Prostate gland (tissue), 2 donors: Measurements from ENCODE around the gene VPS72. TPM values are rescaled to one million over a fixed set of nuclear protein-coding genes. Genes with fewer than 3 reads are reported as not detected.

Source experiments
- DNase-seq: peaks from one replicate; pipeline ENCODE4 v3.0.0-alpha.2; 2019; ENCODE audit warnings: low spot score
- H3K27ac ChIP-seq, 2 donors: fragments of 200-600 bp; sonication (generic); 2 replicates each; pipeline ENCODE4 v1.5.1; 2017 to 2019
- H3K27me3 ChIP-seq: fragments of 200-600 bp; sonication (generic); replicated peaks from 2 replicates; pipeline ENCODE4 v1.5.1; 2019; ENCODE audit not compliant: insufficient read depth
- H3K36me3 ChIP-seq, 2 donors: fragments of 200-600 bp; sonication (generic); 1 replicate in 1 of 2; 2 replicates in 1 of 2; pipeline versions ENCODE4 v1.5.1 to v1.8.1; 2017 to 2019
- H3K4me1 ChIP-seq: fragments of 200-600 bp; sonication (generic); replicated peaks from 2 replicates; pipeline ENCODE4 v1.5.1; 2019
- H3K4me3 ChIP-seq, 2 donors: fragments of 200-600 bp; sonication (generic); 2 replicates each; pipeline ENCODE4 v1.5.1; 2017 to 2019
- H3K9me3 ChIP-seq: fragments of 200-600 bp; sonication (generic); 2 replicates; pipeline ENCODE4 v1.5.1; 2017
- CTCF ChIP-seq, 4 experiments: fragments of 200-600 bp in 2 of 4; fragments of 450-650 bp in 2 of 4; sonication (generic) in 2 of 4; IDR thresholded peaks; 1 replicate in 3 of 4; 2 replicates in 1 of 4; pipeline ENCODE4 v1.5.1; 2016 to 2019; ENCODE audit warnings: antibody characterized with exemption in 4 of 4, mild to moderate bottlenecking in 2 of 4, moderate library complexity in 2 of 4
- POLR2A ChIP-seq: fragments of 450-650 bp; IDR thresholded peaks from one replicate; pipeline ENCODE4 v1.6.1; 2016; ENCODE audit warnings: antibody characterized with exemption, mild to moderate bottlenecking
- POLR2AphosphoS5 ChIP-seq: sonication (generic); formaldehyde crosslinking; IDR thresholded peaks from one replicate; pipeline ENCODE4 v1.6.1; 2017; ENCODE audit warnings: antibody characterized with exemption
- WGBS: methylation state at CpG from one replicate; pipeline ENCODE4 v1.1.5; 2018; 5-methylcytosine and 5-hydroxymethylcytosine counted together
- intact Hi-C: fragments of 100-400 bp; cut with DNase I; formaldehyde crosslinking; loops from one replicate; pipeline ENCODE4 v1.14.2; 2022
- total RNA-seq, 2 donors: library from RNA; depleted of rRNA; stranded (reverse); fragments of >200 nt; gene quantifications; one replicate each; pipeline ENCODE4 v1.1.0, GENCODE V29; 2016

VPS72 gene
- total RNA-seq, 2 donors from 2014 or later, result 49.4 to 52.7 TPM

GRCh38 chr1:151164732-151165280, 25.2 kb downstream of the VPS72 start:
- Histone ChIP-seq H3K9me3 (no peaks in the 10 kb centered on the region), H3K36me3 (peaks cover 0 to 8% of the 10 kb centered on the region in 2 donors), H3K4me1 (peaks cover 6% of the 10 kb centered on the region), H3K27ac (peak overlapping the region; percentile 86 to 90), H3K27me3 (no peaks in the 10 kb centered on the region), H3K4me3 (peak overlapping the region; percentile 65 to 82)
- DNase-seq, result no peak
- peak; percentile 17 for TF ChIP-seq POLR2AphosphoS5
- no peak for TF ChIP-seq CTCF (IDR thresholded peaks at IDR 0.05)
- TF ChIP-seq POLR2A, result no peak
- intact Hi-C loops, result no loop called here
- 8% methylated on average over 11 of the region's 11 CpGs for whole genome bisulfite sequencing

- peaks cover 1% of the 10 kb centered on the region for H3K4me1 ChIP-seq
- peaks cover 0 to 8% of the 10 kb centered on the region in 2 donors for H3K36me3 ChIP-seq
- no peak overlapping the region for H3K27ac ChIP-seq
- intact Hi-C loops, result loop anchor here (5.0 kb wide), 2 partner anchors 57 to 137 kb away; no protein-coding TSS in a partner anchor
- DNase-seq, result no peak
- H3K9me3 ChIP-seq, result no peaks in the 10 kb centered on the region
- H3K4me3 ChIP-seq, result no peak overlapping the region
- TF ChIP-seq POLR2AphosphoS5, result no peak
- TF ChIP-seq POLR2A, result no peak
- no peak for TF ChIP-seq CTCF (IDR thresholded peaks at IDR 0.05)
- H3K27me3 ChIP-seq, result no peaks in the 10 kb centered on the region
These were observed 30.6 kb downstream of the VPS72 start for GRCh38 chr1:151159373-151159772.

GRCh38 chr1:151158751-151159251, 31.2 kb downstream of the VPS72 start:
- Histone ChIP-seq H3K27ac (no peak overlapping the region), H3K27me3 (no peaks in the 10 kb centered on the region), H3K4me3 (no peak overlapping the region), H3K36me3 (peaks cover 0 to 8% of the 10 kb centered on the region in 2 donors), H3K4me1 (no peaks in the 10 kb centered on the region), H3K9me3 (no peaks in the 10 kb centered on the region)
- TF ChIP-seq CTCF (IDR thresholded peaks at IDR 0.05) (no peak), POLR2AphosphoS5 (no peak), POLR2A (no peak)
- intact Hi-C loops, result loop anchor here (5.0 kb wide), 2 partner anchors 56 to 136 kb away; no protein-coding TSS in a partner anchor
- WGBS, result 84% methylated on average over 22 of the region's 22 CpGs
- DNase-seq, result no peak

GRCh38 chr1:151158326-151158725, 31.7 kb downstream of the VPS72 start:
- 60% methylated on average over 5 of the region's 5 CpGs for WGBS
- TF ChIP-seq POLR2AphosphoS5 (no peak), CTCF (IDR thresholded peaks at IDR 0.05) (no peak), POLR2A (no peak)
- Histone ChIP-seq H3K27ac (no peak overlapping the region), H3K27me3 (no peaks in the 10 kb centered on the region), H3K4me1 (no peaks in the 10 kb centered on the region), H3K36me3 (peaks cover 0 to 8% of the 10 kb centered on the region in 2 donors), H3K9me3 (no peaks in the 10 kb centered on the region), H3K4me3 (no peak overlapping the region)
- intact Hi-C loops, result loop anchor here (5.0 kb wide), 2 partner anchors 56 to 136 kb away; no protein-coding TSS in a partner anchor
- no peak for DNase-seq

- no peak for DNase-seq
- H3K36me3 ChIP-seq, result peaks cover 0 to 8% of the 10 kb centered on the region in 2 donors
- 81% methylated on average over 6 of the region's 6 CpGs for WGBS
- H3K27me3 ChIP-seq, result no peaks in the 10 kb centered on the region
- H3K27ac ChIP-seq, result no peak overlapping the region
- intact Hi-C loops, result loop anchor here (5.0 kb wide), 2 partner anchors 55 to 135 kb away; no protein-coding TSS in a partner anchor
- H3K9me3 ChIP-seq, result no peaks in the 10 kb centered on the region
- TF ChIP-seq POLR2A (no peak), CTCF (IDR thresholded peaks at IDR 0.05) (no peak), POLR2AphosphoS5 (no peak)
- no peaks in the 10 kb centered on the region for H3K4me1 ChIP-seq
- H3K4me3 ChIP-seq, result peak overlapping the region in 1 of 2 donors; percentile 9
These were observed 32.9 kb downstream of the VPS72 start for GRCh38 chr1:151157067-151157531.
